ENCODE data around the gene MAP1B.
"Not testable (repeated sequence)": the region's sequence is repeated elsewhere in the genome, so short reads cannot be mapped to it uniquely, and the experiment has no call there.

MAP1B gene

GRCh38 chr5:72107131-72107900 lies at the start of gene MAP1B:
MAP1B (plus strand) TSS chr5:72107475; CDS start chr5:72107532, 57 bp downstream.
- no peak for DNase-seq

GRCh38 chr5:72057816-72058215 lies 49.5 kb upstream of the MAP1B start:
- no peak for DNase-seq

- no peak for DNase-seq
Measured at GRCh38 chr5:72063219-72063819, 44.0 kb upstream of the MAP1B start.

- no peak for DNase-seq
Measured at GRCh38 chr5:72064801-72065570, 42.3 kb upstream of the MAP1B start.

DNA sequence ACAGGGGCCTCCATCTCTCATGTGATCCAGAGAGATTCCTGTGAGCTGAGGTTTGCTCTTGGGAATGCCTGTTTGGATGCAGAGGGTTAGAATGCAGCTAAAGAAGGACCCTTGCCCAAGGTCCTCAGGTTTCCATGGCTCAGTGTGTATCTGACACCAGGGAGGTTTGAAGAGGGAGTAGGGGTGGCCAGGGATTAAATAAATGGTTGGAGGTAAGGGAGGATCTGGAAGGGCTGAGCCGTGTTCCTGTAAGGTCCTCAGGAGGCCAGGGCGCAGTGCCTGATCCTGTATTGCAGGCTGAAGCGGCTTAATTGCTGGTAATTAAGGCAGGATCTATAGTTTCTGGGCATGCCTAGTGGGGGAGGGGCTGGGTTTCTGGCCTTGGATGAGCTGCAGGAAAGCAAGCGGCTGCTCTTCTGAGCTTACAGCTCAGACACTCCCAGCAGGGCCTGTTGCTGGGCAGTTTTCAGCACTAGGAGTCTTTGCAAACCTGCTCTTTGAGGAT lies 41.5 kb upstream of the MAP1B start:
- no peak for DNase-seq

GRCh38 chr5:72066705-72067107 lies 40.6 kb upstream of the MAP1B start:
- DNase-seq = no peak

- DNase-seq = no peak
Measured at GRCh38 chr5:72067682-72068470, 39.4 kb upstream of the MAP1B start.

- DNase-seq = no peak
Measured at GRCh38 chr5:72070529-72070928, 36.7 kb upstream of the MAP1B start.

GRCh38 chr5:72071906-72072305 lies 35.4 kb upstream of the MAP1B start:
- no peak for DNase-seq

GRCh38 chr5:72074251-72074650 lies 33.0 kb upstream of the MAP1B start:
- no peak for DNase-seq

GRCh38 chr5:72075461-72075860 lies 31.8 kb upstream of the MAP1B start:
- no peak for DNase-seq

- no peak for DNase-seq
Measured at GRCh38 chr5:72076621-72077300, 30.5 kb upstream of the MAP1B start.

GRCh38 chr5:72077390-72077789 lies 29.9 kb upstream of the MAP1B start:
- no peak for DNase-seq

DNA sequence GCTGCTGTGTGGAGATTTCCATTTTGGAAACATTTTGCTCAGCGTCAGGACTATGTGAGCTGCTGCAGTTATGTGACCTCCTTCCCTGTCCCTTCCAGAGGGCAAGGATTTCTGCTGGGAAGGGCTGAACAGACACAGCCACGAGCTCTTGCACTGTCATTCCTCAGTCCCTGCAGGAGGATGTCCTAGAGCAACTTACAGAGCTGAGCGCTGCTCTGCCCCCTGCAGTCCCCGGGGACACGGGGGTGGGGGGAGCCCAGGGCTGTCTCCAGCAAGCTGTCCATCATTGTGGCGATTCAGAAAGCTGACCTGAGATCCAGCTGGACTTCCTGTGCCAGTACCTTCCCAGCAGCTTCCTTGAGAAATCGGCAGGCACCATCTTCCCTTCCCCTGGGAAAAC lies 28.0 kb upstream of the MAP1B start:
- no peak for DNase-seq

DNA sequence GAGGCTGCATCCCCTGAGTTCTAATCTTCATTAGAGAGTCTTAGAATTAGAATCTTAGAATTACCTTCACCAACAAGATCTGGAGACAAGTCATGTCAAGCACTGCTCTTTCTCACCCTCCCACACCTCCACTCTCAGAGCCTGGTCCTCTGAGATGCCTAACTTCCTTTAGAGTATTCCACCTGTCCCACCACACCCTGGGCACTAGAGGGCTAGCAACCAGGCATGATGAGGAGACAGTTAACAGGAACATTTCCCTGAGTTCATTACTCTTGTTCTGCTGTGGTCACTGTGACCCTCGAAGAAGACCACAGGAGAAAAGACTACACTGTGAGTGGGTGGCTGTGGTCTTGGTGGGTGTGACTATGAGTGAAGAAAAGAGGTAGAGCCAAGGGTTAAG lies 25.2 kb upstream of the MAP1B start:
- no peak for DNase-seq

GRCh38 chr5:72084876-72085275 lies 22.4 kb upstream of the MAP1B start:
- DNase-seq = no peak

- no peak for DNase-seq
Measured at GRCh38 chr5:72085319-72085718, 22.0 kb upstream of the MAP1B start.

GRCh38 chr5:72089713-72090112 lies 17.6 kb upstream of the MAP1B start:
- not testable (repeated sequence) for DNase-seq

GRCh38 chr5:72092074-72092473 lies 15.2 kb upstream of the MAP1B start:
- DNase-seq = no peak

- no peak for DNase-seq
Measured at GRCh38 chr5:72093217-72093616, 14.1 kb upstream of the MAP1B start.

- DNase-seq = no peak
Measured at GRCh38 chr5:72093824-72094223, 13.5 kb upstream of the MAP1B start.

DNA sequence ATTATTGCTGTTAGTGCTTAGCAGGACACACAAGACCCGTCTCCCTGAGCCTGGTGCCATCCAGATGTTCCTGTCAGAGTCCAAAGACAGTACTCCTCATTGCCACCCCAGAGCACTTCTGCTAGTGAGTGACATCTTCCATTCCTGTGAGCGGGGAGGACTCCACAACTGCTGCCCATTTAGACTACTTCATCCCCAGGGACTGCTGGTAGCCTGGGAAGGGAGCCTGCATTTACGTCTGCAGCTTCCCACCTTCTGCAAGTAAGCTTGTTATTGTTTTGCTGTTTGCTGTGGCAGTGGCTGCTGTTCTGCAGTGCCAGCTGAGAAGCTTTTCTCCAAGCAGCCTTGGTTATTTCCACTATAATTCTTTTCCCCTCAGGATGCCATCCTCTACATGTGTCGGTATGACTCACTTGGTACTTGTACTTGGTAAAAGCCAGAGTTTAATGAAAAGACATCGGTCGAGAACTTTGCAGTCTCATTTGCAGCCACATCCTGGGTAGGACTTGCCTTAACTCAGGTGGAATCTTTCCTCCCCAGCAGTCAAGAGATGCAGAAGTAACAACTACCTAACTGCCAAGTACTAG lies 10.6 kb upstream of the MAP1B start:
- DNase-seq = no peak

Measured in suppressor macrophage treated with lipopolysaccharide for 4 hours (primary cell).